HepG2 (cell line): ENCODE results near the gene KRTAP10-4. TPM values are rescaled to one million over a fixed set of nuclear protein-coding genes. Genes with fewer than 3 reads are reported as not detected.

Experiments used
- ATAC-seq: fragments of 200-7000 bp; cut with Tn5 transposase; 3 replicates; pipeline ENCODE4 v1.9.1; 2020; ENCODE audit warnings: mild to moderate bottlenecking, moderate library complexity
- BruUV-seq: library from RNA; stranded (reverse); fragments of 400-500 nt; replicated peaks from 2 replicates; lab custom pipeline; 2021; lab: Mats Ljungman, UMichigan
- CTCF ChIA-PET: fragments of 300-600 bp; formaldehyde crosslinking; extraction: SDS; loops from one replicate; lab custom pipeline; 2021; ENCODE audit warnings: low total read pairs, inconsistent platforms, low intra/inter-chr PET ratio; lab: Yijun Ruan, JAX
- POLR2A ChIA-PET: fragments of 350-600 bp; sonication (Branson Sonifier 250); formaldehyde crosslinking; loops from one replicate; lab custom pipeline; 2020; ENCODE audit warnings: antibody characterized with exemption, inconsistent platforms; lab: Yijun Ruan, JAX
- DNase-seq: peaks from one replicate; pipeline ENCODE4 v3.0.0-alpha.2; 2015; ENCODE audit warnings: low spot score
- FAIRE-seq: peaks from 3 replicates; lab custom pipeline; 2011; peaks lifted over from hg19 to GRCh38; lab: Jason Lieb, UNC
- H2AFZ ChIP-seq: one replicate; pipeline ENCODE4 v1.6.1; 2011; ENCODE audit warnings: low read length, inconsistent platforms
- H3K27ac ChIP-seq: fragments of 300-600 bp; 3 replicates; pipeline ENCODE4 v1.8.0; 2011; ENCODE audit warnings: mixed run types, mild to moderate bottlenecking, mixed read lengths, low read length, inconsistent platforms; ENCODE audit not compliant: insufficient read depth; ENCODE audit errors: extremely low read length
- H3K27me3 ChIP-seq, 2 experiments: fragments of 200-600 bp in 1 of 2; 2 replicates in 1 of 2; 3 replicates in 1 of 2; pipeline versions ENCODE4 v1.6.0 to v1.8.0; 2011; ENCODE audit warnings: low read length in 2 of 2, mild to moderate bottlenecking in 2 of 2, moderate library complexity in 2 of 2, inconsistent platforms in 1 of 2; ENCODE audit not compliant: insufficient read depth in 2 of 2, control insufficient read depth in 1 of 2
- H3K36me3 ChIP-seq, 2 experiments: fragments of 200-600 bp in 1 of 2; replicated peaks in 1 of 2; 2 replicates in 1 of 2; 3 replicates in 1 of 2; pipeline versions ENCODE4 v1.5.1 to v1.8.0; 2011; ENCODE audit warnings: low read length in 2 of 2, inconsistent platforms in 1 of 2; ENCODE audit not compliant: insufficient read depth in 2 of 2, control insufficient read depth in 1 of 2
- H3K4me1 ChIP-seq: 2 replicates; pipeline ENCODE4 v1.5.1; 2012; ENCODE audit warnings: low read length, inconsistent platforms; ENCODE audit not compliant: insufficient read depth
- H3K4me2 ChIP-seq: 2 replicates; pipeline ENCODE4 v1.6.0; 2011; ENCODE audit warnings: low read depth, low read length, inconsistent platforms
- H3K4me3 ChIP-seq, 3 experiments: fragments of 200-600 bp in 1 of 3; sonication (generic), shearing (Covaris generic) in 1 of 3; replicated peaks in 1 of 3; 2 replicates each; pipeline ENCODE4 v1.5.1; 2011 to 2016; ENCODE audit warnings: low read length in 3 of 3, inconsistent platforms in 2 of 3, low read depth in 2 of 3, mild to moderate bottlenecking in 2 of 3, control low read depth in 1 of 3, mixed read lengths in 1 of 3; ENCODE audit not compliant: insufficient read depth in 1 of 3
- H3K79me2 ChIP-seq: one replicate; pipeline ENCODE4 v1.6.1; 2011; ENCODE audit warnings: low read length, inconsistent platforms; ENCODE audit not compliant: insufficient read depth
- H3K9ac ChIP-seq: 2 replicates; pipeline ENCODE4 v1.6.0; 2011; ENCODE audit warnings: mild to moderate bottlenecking, low read depth, low read length, inconsistent platforms; ENCODE audit not compliant: insufficient read depth
- H3K9me3 ChIP-seq: 2 replicates; pipeline ENCODE4 v1.5.1; 2012; ENCODE audit warnings: mild to moderate bottlenecking, low read length
- H4K20me1 ChIP-seq: 2 replicates; pipeline ENCODE4 v1.6.0; 2011; ENCODE audit warnings: inconsistent platforms, mild to moderate bottlenecking, low read length, moderate library complexity; ENCODE audit not compliant: insufficient read depth
- ATAD3A ChIP-seq: sonication (generic); formaldehyde crosslinking; IDR thresholded peaks from 2 replicates; pipeline ENCODE4 v1.4.0; 2020; ENCODE audit warnings: missing genetic modification reagents
- CENPT ChIP-seq: sonication (generic); formaldehyde crosslinking; IDR thresholded peaks from 2 replicates; pipeline ENCODE4 v1.8.0; 2022; ENCODE audit warnings: low read depth, mild to moderate bottlenecking, moderate library complexity, missing genetic modification reagents
- KDM4B ChIP-seq: sonication (generic); formaldehyde crosslinking; IDR thresholded peaks from 2 replicates; pipeline ENCODE4 v1.4.0; 2020; ENCODE audit warnings: missing genetic modification reagents
- NCOA2 ChIP-seq: sonication (generic); formaldehyde crosslinking; IDR thresholded peaks from 2 replicates; pipeline ENCODE4 v1.8.0; 2022; ENCODE audit warnings: inconsistent platforms
- REL ChIP-seq: sonication (generic); formaldehyde crosslinking; conservative IDR thresholded peaks from 2 replicates; pipeline ENCODE4 v1.8.0; 2022; ENCODE audit warnings: mild to moderate bottlenecking, missing genetic modification reagents, moderate library complexity
- SCMH1 ChIP-seq: sonication (generic); formaldehyde crosslinking; IDR thresholded peaks from 2 replicates; pipeline ENCODE4 v1.9.0; 2021; ENCODE audit warnings: missing genetic modification reagents, mild to moderate bottlenecking, borderline replicate concordance
- ZNF160 ChIP-seq: sonication (generic); formaldehyde crosslinking; IDR thresholded peaks from 2 replicates; pipeline ENCODE4 v1.8.0; 2022; ENCODE audit warnings: mild to moderate bottlenecking, inconsistent platforms, missing genetic modification reagents
- ZNF772 ChIP-seq: sonication (generic); formaldehyde crosslinking; IDR thresholded peaks from 2 replicates; pipeline ENCODE4 v1.5.0; 2020; ENCODE audit warnings: mild to moderate bottlenecking, missing genetic modification reagents
- WGBS: methylation state at CpG from one replicate; pipeline ENCODE4 v1.1.6; 2017; ENCODE audit warnings: low lambda C conversion rate; 5-methylcytosine and 5-hydroxymethylcytosine counted together
- in situ Hi-C: cut with HindIII; loops from 2 replicates; pipeline ENCODE4 v1.10.0; 2017; ENCODE audit warnings: low pct_unique_long_range_greater_than_20kb; ENCODE audit not compliant: extremely low pct_ligation_motif_present
- intact Hi-C: fragments of 100-400 bp; cut with micrococcal nuclease; formaldehyde crosslinking; loops from one replicate; pipeline ENCODE4 v1.10.0; 2022; ENCODE audit not compliant: unreplicated experiment
- polyA plus RNA-seq, 8 experiments: library from polyadenylated mRNA; depleted of rRNA in 3 of 8; stranded (reverse) in 7 of 8; unstranded in 1 of 8; fragments of >200 nt; fragmentation: Illumina TruSeq in 4 of 8; extraction: Trizol in 4 of 8; gene quantifications; 2 replicates each; pipeline versions ENCODE4 v1.2.1 to v1.2.3, GENCODE V29; 2011 to 2016; ENCODE audit warnings: low read depth in 4 of 8, missing spikeins in 1 of 8, mixed read lengths in 1 of 8; ENCODE audit not compliant: insufficient read depth in 1 of 8
- total RNA-seq, 5 experiments: library from RNA; depleted of rRNA; stranded (reverse); fragments of >200 nt; fragmentation: Illumina TruSeq; extraction: Trizol; gene quantifications; 2 replicates each; pipeline ENCODE4 v1.2.3, GENCODE V29; 2016; ENCODE audit warnings: low read depth in 1 of 5
- TF ChIP-seq, protein P1 (sequence below): sonication (generic); formaldehyde crosslinking; IDR thresholded peaks from 2 replicates; pipeline ENCODE4 v1.4.0; 2020; ENCODE audit warnings: missing genetic modification reagents, borderline replicate concordance
- TF ChIP-seq, protein P2 (sequence below): sonication (generic); formaldehyde crosslinking; IDR thresholded peaks from 2 replicates; pipeline ENCODE4 v1.8.0; 2023; ENCODE audit warnings: mild to moderate bottlenecking, missing genetic modification reagents
- TF ChIP-seq, protein P3 (sequence below): sonication (generic); formaldehyde crosslinking; IDR thresholded peaks from 2 replicates; pipeline ENCODE4 v1.5.0; 2020; ENCODE audit warnings: mild to moderate bottlenecking, missing genetic modification reagents, borderline replicate concordance
- TF ChIP-seq, protein P4 (sequence below): sonication (generic); formaldehyde crosslinking; IDR thresholded peaks from 2 replicates; pipeline ENCODE4 v1.8.0; 2022; ENCODE audit warnings: low read depth, missing genetic modification reagents
- TF ChIP-seq, protein P5 (sequence below): sonication (generic); formaldehyde crosslinking; IDR thresholded peaks from 2 replicates; pipeline ENCODE4 v1.5.1; 2020; ENCODE audit warnings: missing genetic modification reagents, mild to moderate bottlenecking, borderline replicate concordance

Gene KRTAP10-4
- total and polyA plus RNA-seq, 2 of the 13 experiments (the other 11 are each of a cell fraction or from before 2014, with no cell fraction given): not detected

- no peak overlapping the region for H3K27ac ChIP-seq
- H3K4me3 ChIP-seq: no peak overlapping the region
- H3K4me2 ChIP-seq: no peak overlapping the region
- in situ Hi-C loops: no loop called here
- no peaks in the 10 kb centered on the region for H4K20me1 ChIP-seq
- 78% methylated on average over 5 of the region's 6 CpGs for WGBS
- CTCF ChIA-PET: no interaction called here
- no peaks in the 10 kb centered on the region; the same call in 1 of the 2 replicates for H3K4me1 ChIP-seq
- DNase-seq: no peak
- H3K27me3 ChIP-seq: peaks cover 0 to 5% of the 10 kb centered on the region in 2 experiments; a peak in 2 of 5 replicates
- H3K9ac ChIP-seq: no peak overlapping the region
- H2AFZ ChIP-seq: no peak overlapping the region
- intact Hi-C loops: no loop called here
- no peak for FAIRE-seq
- H3K9me3 ChIP-seq: no peaks in the 10 kb centered on the region
- H3K36me3 ChIP-seq: no peaks in the 10 kb centered on the region
- no TSS peak for BruUV-seq
- no peaks in the 10 kb centered on the region for H3K79me2 ChIP-seq
- POLR2A ChIA-PET: no interaction called here
- ATAC-seq: no peak; the same call in 2 of the 3 replicates
- TF ChIP-seq ATAD3A: no peak
- TF ChIP-seq, protein P1, sequence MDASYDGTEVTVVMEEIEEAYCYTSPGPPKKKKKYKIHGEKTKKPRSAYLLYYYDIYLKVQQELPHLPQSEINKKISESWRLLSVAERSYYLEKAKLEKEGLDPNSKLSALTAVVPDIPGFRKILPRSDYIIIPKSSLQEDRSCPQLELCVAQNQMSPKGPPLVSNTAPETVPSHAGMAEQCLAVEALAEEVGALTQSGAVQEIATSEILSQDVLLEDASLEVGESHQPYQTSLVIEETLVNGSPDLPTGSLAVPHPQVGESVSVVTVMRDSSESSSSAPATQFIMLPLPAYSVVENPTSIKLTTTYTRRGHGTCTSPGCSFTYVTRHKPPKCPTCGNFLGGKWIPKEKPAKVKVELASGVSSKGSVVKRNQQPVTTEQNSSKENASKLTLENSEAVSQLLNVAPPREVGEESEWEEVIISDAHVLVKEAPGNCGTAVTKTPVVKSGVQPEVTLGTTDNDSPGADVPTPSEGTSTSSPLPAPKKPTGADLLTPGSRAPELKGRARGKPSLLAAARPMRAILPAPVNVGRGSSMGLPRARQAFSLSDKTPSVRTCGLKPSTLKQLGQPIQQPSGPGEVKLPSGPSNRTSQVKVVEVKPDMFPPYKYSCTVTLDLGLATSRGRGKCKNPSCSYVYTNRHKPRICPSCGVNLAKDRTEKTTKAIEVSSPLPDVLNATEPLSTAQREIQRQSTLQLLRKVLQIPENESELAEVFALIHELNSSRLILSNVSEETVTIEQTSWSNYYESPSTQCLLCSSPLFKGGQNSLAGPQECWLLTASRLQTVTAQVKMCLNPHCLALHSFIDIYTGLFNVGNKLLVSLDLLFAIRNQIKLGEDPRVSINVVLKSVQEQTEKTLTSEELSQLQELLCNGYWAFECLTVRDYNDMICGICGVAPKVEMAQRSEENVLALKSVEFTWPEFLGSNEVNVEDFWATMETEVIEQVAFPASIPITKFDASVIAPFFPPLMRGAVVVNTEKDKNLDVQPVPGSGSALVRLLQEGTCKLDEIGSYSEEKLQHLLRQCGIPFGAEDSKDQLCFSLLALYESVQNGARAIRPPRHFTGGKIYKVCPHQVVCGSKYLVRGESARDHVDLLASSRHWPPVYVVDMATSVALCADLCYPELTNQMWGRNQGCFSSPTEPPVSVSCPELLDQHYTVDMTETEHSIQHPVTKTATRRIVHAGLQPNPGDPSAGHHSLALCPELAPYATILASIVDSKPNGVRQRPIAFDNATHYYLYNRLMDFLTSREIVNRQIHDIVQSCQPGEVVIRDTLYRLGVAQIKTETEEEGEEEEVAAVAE (CRISPR knock-in tag): no peak
- TF ChIP-seq, protein P2, sequence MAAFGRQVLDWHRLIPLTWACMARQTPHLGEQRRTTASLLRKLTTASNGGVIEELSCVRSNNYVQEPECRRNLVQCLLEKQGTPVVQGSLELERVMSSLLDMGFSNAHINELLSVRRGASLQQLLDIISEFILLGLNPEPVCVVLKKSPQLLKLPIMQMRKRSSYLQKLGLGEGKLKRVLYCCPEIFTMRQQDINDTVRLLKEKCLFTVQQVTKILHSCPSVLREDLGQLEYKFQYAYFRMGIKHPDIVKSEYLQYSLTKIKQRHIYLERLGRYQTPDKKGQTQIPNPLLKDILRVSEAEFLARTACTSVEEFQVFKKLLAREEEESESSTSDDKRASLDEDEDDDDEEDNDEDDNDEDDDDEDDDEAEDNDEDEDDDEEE (CRISPR knock-in tag): no peak
- TF ChIP-seq, protein P3, sequence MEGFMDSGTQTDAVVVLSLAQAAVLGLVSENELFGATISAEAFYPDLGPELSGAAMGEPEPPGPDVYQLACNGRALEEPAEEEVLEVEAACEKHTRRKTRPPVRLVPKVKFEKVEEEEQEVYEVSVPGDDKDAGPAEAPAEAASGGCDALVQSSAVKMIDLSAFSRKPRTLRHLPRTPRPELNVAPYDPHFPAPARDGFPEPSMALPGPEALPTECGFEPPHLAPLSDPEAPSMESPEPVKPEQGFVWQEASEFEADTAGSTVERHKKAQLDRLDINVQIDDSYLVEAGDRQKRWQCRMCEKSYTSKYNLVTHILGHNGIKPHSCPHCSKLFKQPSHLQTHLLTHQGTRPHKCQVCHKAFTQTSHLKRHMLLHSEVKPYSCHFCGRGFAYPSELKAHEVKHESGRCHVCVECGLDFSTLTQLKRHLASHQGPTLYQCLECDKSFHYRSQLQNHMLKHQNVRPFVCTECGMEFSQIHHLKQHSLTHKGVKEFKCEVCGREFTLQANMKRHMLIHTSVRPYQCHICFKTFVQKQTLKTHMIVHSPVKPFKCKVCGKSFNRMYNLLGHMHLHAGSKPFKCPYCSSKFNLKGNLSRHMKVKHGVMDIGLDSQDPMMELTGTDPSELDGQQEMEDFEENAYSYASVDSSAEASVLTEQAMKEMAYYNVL (CRISPR knock-in tag): no peak
- no peak for TF ChIP-seq CENPT (CRISPR knock-in tag)
- no peak for TF ChIP-seq SCMH1 (CRISPR knock-in tag)
- TF ChIP-seq ZNF772: no peak
- TF ChIP-seq KDM4B (CRISPR knock-in tag): no peak
- TF ChIP-seq, protein P4, sequence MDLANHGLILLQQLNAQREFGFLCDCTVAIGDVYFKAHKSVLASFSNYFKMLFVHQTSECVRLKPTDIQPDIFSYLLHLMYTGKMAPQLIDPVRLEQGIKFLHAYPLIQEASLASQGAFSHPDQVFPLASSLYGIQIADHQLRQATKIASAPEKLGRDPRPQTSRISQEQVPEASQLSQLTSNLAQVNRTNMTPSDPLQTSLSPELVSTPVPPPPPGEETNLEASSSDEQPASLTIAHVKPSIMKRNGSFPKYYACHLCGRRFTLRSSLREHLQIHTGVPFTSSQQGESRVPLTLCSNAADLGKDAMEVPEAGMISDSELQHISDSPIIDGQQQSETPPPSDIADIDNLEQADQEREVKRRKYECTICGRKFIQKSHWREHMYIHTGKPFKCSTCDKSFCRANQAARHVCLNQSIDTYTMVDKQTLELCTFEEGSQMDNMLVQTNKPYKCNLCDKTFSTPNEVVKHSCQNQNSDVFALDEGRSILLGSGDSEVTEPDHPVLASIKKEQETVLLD (CRISPR knock-in tag): no peak
- TF ChIP-seq NCOA2 (CRISPR knock-in tag): no peak
- no peak for TF ChIP-seq REL (CRISPR knock-in tag)
- TF ChIP-seq, protein P5, sequence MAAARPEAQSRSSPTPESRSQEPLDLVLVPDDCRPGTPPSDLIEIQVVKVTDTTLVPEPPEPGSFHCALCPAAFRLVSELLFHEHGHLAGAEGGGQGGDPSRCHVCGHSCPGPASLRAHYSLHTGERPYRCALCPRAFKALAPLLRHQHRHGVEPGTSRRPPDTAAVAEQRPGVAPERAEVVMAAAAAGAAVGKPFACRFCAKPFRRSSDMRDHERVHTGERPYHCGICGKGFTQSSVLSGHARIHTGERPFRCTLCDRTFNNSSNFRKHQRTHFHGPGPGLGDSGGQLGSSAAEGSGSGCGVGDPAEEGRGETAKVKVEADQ (CRISPR knock-in tag): no peak
- no peak for TF ChIP-seq ZNF160 (CRISPR knock-in tag)
Measured at GRCh38 chr21:44552136-44552535, 21.4 kb upstream of the KRTAP10-4 start.
